ENCODE measurements around the gene MYH7B. TPM values are rescaled to one million over a fixed set of nuclear protein-coding genes. Genes with fewer than 3 reads are reported as not detected.

MYH7B gene
- polyA plus RNA-seq, 4 donors: 0.52 to 2.2 (median 0.89) TPM; not detected in 1

- WGBS, 3 donors: 92 to 95% (median 94%) methylated on average over 20 of the region's 20 CpGs
- Histone ChIP-seq H3K36me3 (ENCODE audit: control insufficient read depth in 3 of 3, insufficient read depth in 2 of 3, low read depth in 1 of 3, low read length in 3 of 3) (peaks cover 27 to 98% (median 36%) of the 10 kb centered on the region in 3 donors), H3K27ac (ENCODE audit: low read depth in 1 of 3, low read length in 2 of 3) (no peak overlapping the region), H3K4me3 (ENCODE audit: low read depth in 1 of 3, low read length in 3 of 3) (no peak overlapping the region), H3K27me3 (ENCODE audit: control insufficient read depth in 3 of 3, insufficient read depth in 3 of 3, low read length in 3 of 3) (no peaks in the 10 kb centered on the region), H3K4me1 (ENCODE audit: control insufficient read depth in 3 of 3, insufficient read depth in 2 of 3, low read depth in 1 of 3, low read length in 2 of 3) (no peaks in the 10 kb centered on the region), H3K9me3 (ENCODE audit: control insufficient read depth in 2 of 2, insufficient read depth in 1 of 2, low read depth in 1 of 2, low read length in 1 of 2) (no peaks in the 10 kb centered on the region)
- FAIRE-seq: no peak
- DNase-seq: no peak
These were observed 49.2 kb downstream of the MYH7B start for GRCh38 chr20:35004749-35005462.

Other genes with a start within 250 kb of the MYH7B start
- gene NCOA6, start 130.2 kb upstream of the MYH7B start, polyA plus RNA-seq: 10 to 100 TPM; 19.3 to 46.5 (median 28.9) TPM
- 10 to 100 TPM in 2 of 4 donors, 1 to 10 TPM in 2; 5.3 to 14.5 (median 10.9) TPM for gene GGT7, start 83.0 kb upstream of the MYH7B start, polyA plus RNA-seq
- 100 to 1,000 TPM in 3 of 4 donors, 10 to 100 TPM in 1; 37.0 to 295 (median 161) TPM for gene ACSS2, start 79.3 kb upstream of the MYH7B start, polyA plus RNA-seq
- 10 to 100 TPM; 17.4 to 79.2 (median 57.8) TPM for gene GSS, start 62 bp upstream of the MYH7B start, polyA plus RNA-seq
- 10 to 100 TPM; 32.4 to 52.7 (median 42.2) TPM for gene TRPC4AP, start 136.9 kb downstream of the MYH7B start, polyA plus RNA-seq
- gene EDEM2, start 191.5 kb downstream of the MYH7B start, polyA plus RNA-seq: 10 to 100 TPM; 17.0 to 26.2 (median 21.0) TPM
- gene PROCR, start 216.2 kb downstream of the MYH7B start, polyA plus RNA-seq: 10 to 100 TPM in 3 of 4 donors, 1 to 10 TPM in 1; 8.3 to 32.1 (median 18.6) TPM